ENCODE data around the gene NUP98. TPM values are rescaled to one million over a fixed set of nuclear protein-coding genes. Genes with fewer than 3 reads are reported as not detected.

NUP98 gene
- total and polyA plus RNA-seq, 2 of the 13 experiments (the other 11 are each of a cell fraction or from before 2014, with no cell fraction given), result 76.6 to 85.3 TPM

DNA sequence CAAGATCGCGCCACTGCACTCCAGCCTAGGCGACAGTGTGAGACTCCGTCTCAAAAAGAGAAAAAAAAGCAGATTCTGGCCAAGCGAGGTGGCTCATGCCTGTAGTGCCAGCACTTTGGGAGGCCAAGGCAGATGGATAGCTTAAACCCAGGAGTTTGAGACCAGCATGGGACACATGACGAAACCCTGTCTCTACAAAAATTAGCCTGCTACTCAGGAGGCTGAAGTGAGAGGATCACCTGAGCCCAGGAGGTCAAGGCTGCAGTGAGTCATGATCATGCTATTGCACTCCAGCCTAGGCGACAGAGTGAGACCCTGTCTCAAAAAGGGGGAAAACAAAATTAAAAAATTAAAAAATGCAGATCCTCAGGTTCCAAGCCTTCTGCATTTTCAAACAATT lies 25.0 kb upstream of the NUP98 start:
- intact Hi-C loops (cut with micrococcal nuclease; ENCODE audit: unreplicated experiment) (no loop called here), in situ Hi-C loops (cut with HindIII; ENCODE audit: extremely low pct_ligation_motif_present, low pct_unique_long_range_greater_than_20kb) (no loop called here)
- no peak overlapping the region for H3K4me3 ChIP-seq (replicated peaks in 1 of 3; ENCODE audit: insufficient read depth in 1 of 3, low read depth in 2 of 3, low read length in 3 of 3)
- no peaks in the 10 kb centered on the region for H3K79me2 ChIP-seq (ENCODE audit: insufficient read depth, low read length)
- no peak overlapping the region for H2AFZ ChIP-seq (ENCODE audit: low read length)
- peaks cover 3% of the 10 kb centered on the region; the same call in 1 of the 2 replicates for H4K20me1 ChIP-seq (ENCODE audit: insufficient read depth, low read length)
- FAIRE-seq (no peak), DNase-seq (ENCODE audit: low spot score) (no peak), ATAC-seq (no peak)
- H3K4me1 ChIP-seq (ENCODE audit: insufficient read depth, low read length), result no peaks in the 10 kb centered on the region
- H3K4me2 ChIP-seq (ENCODE audit: low read depth, low read length), result no peak overlapping the region
- H3K36me3 ChIP-seq (replicated peaks in 1 of 2; ENCODE audit: control insufficient read depth in 1 of 2, insufficient read depth in 2 of 2, low read length in 2 of 2), result peaks cover 5 to 26% of the 10 kb centered on the region in 2 experiments; a peak in 4 of 5 replicates
- no TSS peak for BruUV-seq (replicated peaks)
- H3K9ac ChIP-seq (ENCODE audit: insufficient read depth, low read depth, low read length), result no peak overlapping the region
- CTCF ChIA-PET (ENCODE audit: low intra/inter-chr PET ratio, low total read pairs), result no interaction called here
- no peaks in the 10 kb centered on the region for H3K9me3 ChIP-seq (ENCODE audit: low read length)
- POLR2A ChIA-PET, result no interaction called here
- TF ChIP-seq FOSL2 (CRISPR knock-in tag; IDR thresholded peaks at IDR 0.05) (peak; percentile 55), CCDC6 (CRISPR knock-in tag; IDR thresholded peaks at IDR 0.05) (no peak)
- H3K27ac ChIP-seq (ENCODE audit: extremely low read length, insufficient read depth, low read length), result no peak overlapping the region
- no peaks in the 10 kb centered on the region for H3K27me3 ChIP-seq (ENCODE audit: control insufficient read depth in 1 of 2, insufficient read depth in 2 of 2, low read length in 2 of 2)
- 91% methylated on average over 7 of the region's 7 CpGs for WGBS (ENCODE audit: low lambda C conversion rate)

DNA sequence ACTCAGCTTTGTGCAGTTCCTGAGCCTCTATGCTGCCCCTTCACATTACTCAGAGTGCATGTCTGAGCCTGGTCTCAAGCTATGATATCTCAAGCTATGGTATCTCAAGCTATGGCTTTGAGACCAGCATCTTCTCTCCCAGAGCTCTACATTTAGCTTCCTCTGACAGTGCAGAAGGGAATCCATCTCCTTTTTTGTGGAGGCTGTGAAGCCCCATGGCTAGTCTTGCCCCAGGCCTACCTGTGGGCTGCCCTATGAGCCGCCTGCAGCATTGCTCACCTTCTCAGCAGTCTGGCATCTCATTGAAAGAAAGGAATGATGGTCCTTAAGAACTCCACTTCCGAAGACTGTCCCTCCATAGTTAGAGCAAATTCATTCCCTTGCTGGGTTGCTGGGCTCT lies 23.6 kb upstream of the NUP98 start:
- ChIA-PET CTCF (ENCODE audit: low intra/inter-chr PET ratio, low total read pairs) (no interaction called here), POLR2A (interaction anchor here (1.5 kb wide), 1 partner anchor 12 kb away, joined by 8 read pairs; no protein-coding TSS in a partner anchor)
- Histone ChIP-seq H3K27me3 (ENCODE audit: control insufficient read depth in 1 of 2, insufficient read depth in 2 of 2, low read length in 2 of 2) (no peaks in the 10 kb centered on the region), H2AFZ (ENCODE audit: low read length) (no peak overlapping the region), H3K79me2 (ENCODE audit: insufficient read depth, low read length) (no peaks in the 10 kb centered on the region), H3K9ac (ENCODE audit: insufficient read depth, low read depth, low read length) (no peak overlapping the region), H3K4me2 (ENCODE audit: low read depth, low read length) (no peak overlapping the region), H4K20me1 (ENCODE audit: insufficient read depth, low read length) (peaks cover 3% of the 10 kb centered on the region; the same call in 1 of the 2 replicates), H3K4me1 (ENCODE audit: insufficient read depth, low read length) (no peaks in the 10 kb centered on the region), H3K4me3 (replicated peaks in 1 of 3; ENCODE audit: insufficient read depth in 1 of 3, low read depth in 2 of 3, low read length in 3 of 3) (no peak overlapping the region), H3K36me3 (replicated peaks in 1 of 2; ENCODE audit: control insufficient read depth in 1 of 2, insufficient read depth in 2 of 2, low read length in 2 of 2) (peaks cover 1 to 14% of the 10 kb centered on the region in 2 experiments; a peak in 3 of 5 replicates), H3K27ac (ENCODE audit: extremely low read length, insufficient read depth, low read length) (no peak overlapping the region), H3K9me3 (ENCODE audit: low read length) (no peaks in the 10 kb centered on the region)
- ATAC-seq, result no peak
- in situ Hi-C loops (cut with HindIII; ENCODE audit: extremely low pct_ligation_motif_present, low pct_unique_long_range_greater_than_20kb), result no loop called here
- DNase-seq (ENCODE audit: low spot score), result no peak
- WGBS (ENCODE audit: low lambda C conversion rate), result 93% methylated on average over 2 of the region's 2 CpGs
- no peak for FAIRE-seq
- no TSS peak for BruUV-seq (replicated peaks)
- intact Hi-C loops (cut with micrococcal nuclease; ENCODE audit: unreplicated experiment), result no loop called here
- TF ChIP-seq BRF2 (CRISPR knock-in tag; IDR thresholded peaks at IDR 0.05) (no peak), GATAD1 (CRISPR knock-in tag; IDR thresholded peaks at IDR 0.05) (no peak), ATF7-NPFF (CRISPR knock-in tag; IDR thresholded peaks at IDR 0.05; ENCODE audit: low read depth) (no peak), ZFP41 (CRISPR knock-in tag; IDR thresholded peaks at IDR 0.05; ENCODE audit: borderline replicate concordance) (no peak), KDM1A (CRISPR knock-in tag; IDR thresholded peaks at IDR 0.05) (no peak), HHEX (CRISPR knock-in tag; IDR thresholded peaks at IDR 0.05) (no peak), GPBP1L1 (CRISPR knock-in tag; IDR thresholded peaks at IDR 0.05) (no peak)
- TF ChIP-seq, protein P1, sequence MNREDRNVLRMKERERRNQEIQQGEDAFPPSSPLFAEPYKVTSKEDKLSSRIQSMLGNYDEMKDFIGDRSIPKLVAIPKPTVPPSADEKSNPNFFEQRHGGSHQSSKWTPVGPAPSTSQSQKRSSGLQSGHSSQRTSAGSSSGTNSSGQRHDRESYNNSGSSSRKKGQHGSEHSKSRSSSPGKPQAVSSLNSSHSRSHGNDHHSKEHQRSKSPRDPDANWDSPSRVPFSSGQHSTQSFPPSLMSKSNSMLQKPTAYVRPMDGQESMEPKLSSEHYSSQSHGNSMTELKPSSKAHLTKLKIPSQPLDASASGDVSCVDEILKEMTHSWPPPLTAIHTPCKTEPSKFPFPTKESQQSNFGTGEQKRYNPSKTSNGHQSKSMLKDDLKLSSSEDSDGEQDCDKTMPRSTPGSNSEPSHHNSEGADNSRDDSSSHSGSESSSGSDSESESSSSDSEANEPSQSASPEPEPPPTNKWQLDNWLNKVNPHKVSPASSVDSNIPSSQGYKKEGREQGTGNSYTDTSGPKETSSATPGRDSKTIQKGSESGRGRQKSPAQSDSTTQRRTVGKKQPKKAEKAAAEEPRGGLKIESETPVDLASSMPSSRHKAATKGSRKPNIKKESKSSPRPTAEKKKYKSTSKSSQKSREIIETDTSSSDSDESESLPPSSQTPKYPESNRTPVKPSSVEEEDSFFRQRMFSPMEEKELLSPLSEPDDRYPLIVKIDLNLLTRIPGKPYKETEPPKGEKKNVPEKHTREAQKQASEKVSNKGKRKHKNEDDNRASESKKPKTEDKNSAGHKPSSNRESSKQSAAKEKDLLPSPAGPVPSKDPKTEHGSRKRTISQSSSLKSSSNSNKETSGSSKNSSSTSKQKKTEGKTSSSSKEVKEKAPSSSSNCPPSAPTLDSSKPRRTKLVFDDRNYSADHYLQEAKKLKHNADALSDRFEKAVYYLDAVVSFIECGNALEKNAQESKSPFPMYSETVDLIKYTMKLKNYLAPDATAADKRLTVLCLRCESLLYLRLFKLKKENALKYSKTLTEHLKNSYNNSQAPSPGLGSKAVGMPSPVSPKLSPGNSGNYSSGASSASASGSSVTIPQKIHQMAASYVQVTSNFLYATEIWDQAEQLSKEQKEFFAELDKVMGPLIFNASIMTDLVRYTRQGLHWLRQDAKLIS (CRISPR knock-in tag; IDR thresholded peaks at IDR 0.05), result no peak
- TF ChIP-seq, protein P2, sequence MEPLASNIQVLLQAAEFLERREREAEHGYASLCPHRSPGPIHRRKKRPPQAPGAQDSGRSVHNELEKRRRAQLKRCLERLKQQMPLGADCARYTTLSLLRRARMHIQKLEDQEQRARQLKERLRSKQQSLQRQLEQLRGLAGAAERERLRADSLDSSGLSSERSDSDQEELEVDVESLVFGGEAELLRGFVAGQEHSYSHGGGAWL (CRISPR knock-in tag; IDR thresholded peaks at IDR 0.05), result no peak
